ENCODE measurements around the gene RILPL2. TPM values are rescaled to one million over a fixed set of nuclear protein-coding genes. Genes with fewer than 3 reads are reported as not detected.

The RILPL2 gene
- total and polyA plus RNA-seq, 2 of the 13 experiments (the other 11 are each of a cell fraction or from before 2014, with no cell fraction given): 2.7 to 8.1 TPM

- TF ChIP-seq ZNF362 (CRISPR knock-in tag; IDR thresholded peaks at IDR 0.05; ENCODE audit: borderline replicate concordance) (no peak), ZNF317 (CRISPR knock-in tag; IDR thresholded peaks at IDR 0.05) (no peak), ONECUT2 (CRISPR knock-in tag; IDR thresholded peaks at IDR 0.05) (no peak), KDM2A (CRISPR knock-in tag; IDR thresholded peaks at IDR 0.05; ENCODE audit: borderline replicate concordance, low read depth) (peak; percentile 73; the same call in 1 of the 2 replicates), ZNF839 (CRISPR knock-in tag; IDR thresholded peaks at IDR 0.05; ENCODE audit: borderline replicate concordance) (no peak), ZGPAT (CRISPR knock-in tag; IDR thresholded peaks at IDR 0.05) (peak; percentile 43; the same call in 1 of the 2 replicates), ZFP1 (CRISPR knock-in tag; IDR thresholded peaks at IDR 0.05) (no peak), ERF (CRISPR knock-in tag; IDR thresholded peaks at IDR 0.05) (no peak), CEBPB (IDR thresholded peaks at IDR 0.05; ENCODE audit: borderline replicate concordance, low read depth, low read length) (no peak), POGK (CRISPR knock-in tag; conservative IDR thresholded peaks at IDR 0.05) (no peak), TMF1 (CRISPR knock-in tag; IDR thresholded peaks at IDR 0.05; ENCODE audit: low read depth) (no peak), TBX3 (IDR thresholded peaks at IDR 0.05; ENCODE audit: borderline replicate concordance) (no peak), ADNP (CRISPR knock-in tag; IDR thresholded peaks at IDR 0.05) (no peak), ELF1 (CRISPR knock-in tag; IDR thresholded peaks at IDR 0.05) (no peak), GATA4 (IDR thresholded peaks at IDR 0.05; ENCODE audit: borderline replicate concordance, low read depth) (no peak), NBN (conservative IDR thresholded peaks at IDR 0.05) (no peak), GLI4 (CRISPR knock-in tag; IDR thresholded peaks at IDR 0.05; ENCODE audit: borderline replicate concordance) (no peak), ZNF224 (CRISPR knock-in tag; IDR thresholded peaks at IDR 0.05) (no peak), ZNF256 (CRISPR knock-in tag; conservative IDR thresholded peaks at IDR 0.05) (no peak), NFIC (IDR thresholded peaks at IDR 0.05; ENCODE audit: low read length) (no peak), CEBPG (CRISPR knock-in tag; IDR thresholded peaks at IDR 0.05) (no peak), NFKB2 (CRISPR knock-in tag; IDR thresholded peaks at IDR 0.05; ENCODE audit: borderline replicate concordance) (no peak), NPAS2 (CRISPR knock-in tag; IDR thresholded peaks at IDR 0.05; ENCODE audit: borderline replicate concordance) (no peak), NR2F1 (CRISPR knock-in tag; IDR thresholded peaks at IDR 0.05) (no peak), ZNF335 (CRISPR knock-in tag; IDR thresholded peaks at IDR 0.05) (no peak), ZNF510 (CRISPR knock-in tag; IDR thresholded peaks at IDR 0.05; ENCODE audit: low read depth) (no peak), GABPB1 (CRISPR knock-in tag; IDR thresholded peaks at IDR 0.05) (peak; percentile 52; the same call in 1 of the 2 replicates)
These were observed 46.7 kb downstream of the RILPL2 start (continued) for GRCh38 chr12:123389560-123390351.

Measured in HepG2 (cell line).